T-cell (primary cell): Measurements from ENCODE around the gene CA10. TPM values are rescaled to one million over a fixed set of nuclear protein-coding genes. Genes with fewer than 3 reads are reported as not detected.

Experiments used
- ATAC-seq, 4 experiments: fragments of 200-7000 bp in 3 of 4; fragments of 150-1000 bp in 1 of 4; cut with Tn5 transposase; replicated peaks in 1 of 4; 1 replicate in 3 of 4; 2 replicates in 1 of 4; pipeline ENCODE4 v1.10.0; 2021; ENCODE audit warnings: moderate library complexity in 3 of 4, mild to moderate bottlenecking in 2 of 4, moderate number of reproducible peaks in 1 of 4
- CTCF ChIA-PET, 2 donors: fragments of 300-600 bp; sonication (Branson Sonifier 250); formaldehyde crosslinking; loops; one replicate each; lab custom pipeline; 2022; ENCODE audit warnings: antibody characterized with exemption in 2 of 2; lab: Charles Lee
- POLR2A ChIA-PET, 2 donors: fragments of 300-600 bp; sonication (Branson Sonifier 250); formaldehyde crosslinking; loops; one replicate each; lab custom pipeline; 2022; ENCODE audit warnings: antibody characterized with exemption in 2 of 2; lab: Charles Lee
- DNase-seq, 35 experiments: peaks; one replicate each; pipeline versions ENCODE4 v3.0.0 to v3.0.0-alpha.2; 2013 to 2023
- H3K27ac ChIP-seq: one replicate; pipeline ENCODE4 v1.5.1; 2013; ENCODE audit warnings: low read length
- H3K27me3 ChIP-seq, 2 experiments: replicated peaks in 1 of 2; 1 replicate in 1 of 2; 2 replicates in 1 of 2; pipeline versions ENCODE4 v1.6.1 to v1.7.0; 2013; ENCODE audit warnings: low read length in 1 of 2, mixed read lengths in 1 of 2; ENCODE audit not compliant: control insufficient read depth in 2 of 2, insufficient read depth in 2 of 2; ENCODE audit errors: extremely low read depth in 1 of 2
- H3K36me3 ChIP-seq, 2 donors: 1 replicate in 1 of 2; 2 replicates in 1 of 2; pipeline versions ENCODE4 v1.6.1 to v1.7.0; 2013; ENCODE audit warnings: low read length in 1 of 2; ENCODE audit not compliant: control insufficient read depth in 2 of 2, insufficient read depth in 1 of 2; ENCODE audit errors: extremely low read depth in 1 of 2
- H3K4me1 ChIP-seq, 2 experiments: 1 replicate in 1 of 2; 2 replicates in 1 of 2; pipeline versions ENCODE4 v1.6.1 to v1.7.0; 2013; ENCODE audit warnings: low read length in 2 of 2, mixed read lengths in 1 of 2; ENCODE audit not compliant: insufficient read depth in 2 of 2, control insufficient read depth in 1 of 2; ENCODE audit errors: extremely low read depth in 1 of 2
- H3K4me3 ChIP-seq, 2 donors: 1 replicate in 1 of 2; 2 replicates in 1 of 2; pipeline versions ENCODE4 v1.5.1 to v1.7.0; 2013; ENCODE audit warnings: mild to moderate bottlenecking in 2 of 2, low read length in 1 of 2, moderate library complexity in 1 of 2; ENCODE audit not compliant: control insufficient read depth in 1 of 2; ENCODE audit errors: extremely low read depth in 1 of 2
- H3K9me3 ChIP-seq: 2 replicates; pipeline ENCODE4 v1.7.0; 2013
- H3K27ac Mint-ChIP-seq, 2 donors: one replicate each; pipeline ENCODE4 v1.8.0; 2020 to 2021; ENCODE audit warnings: mild to moderate bottlenecking in 2 of 2, mixed read lengths in 2 of 2
- H3K27me3 Mint-ChIP-seq, 2 donors: one replicate each; pipeline ENCODE4 v1.8.0; 2021 to 2022; ENCODE audit warnings: mixed read lengths in 2 of 2
- H3K36me3 Mint-ChIP-seq: one replicate; pipeline ENCODE4 v1.8.0; 2021; ENCODE audit warnings: mixed read lengths
- H3K4me1 Mint-ChIP-seq, 3 donors: one replicate each; pipeline ENCODE4 v1.8.0; 2020 to 2022; ENCODE audit warnings: mixed read lengths in 3 of 3, mild to moderate bottlenecking in 1 of 3
- H3K4me3 Mint-ChIP-seq, 3 donors: one replicate each; pipeline ENCODE4 v1.8.0; 2020 to 2022; ENCODE audit warnings: mild to moderate bottlenecking in 3 of 3, mixed read lengths in 3 of 3, moderate library complexity in 3 of 3
- H3K9me3 Mint-ChIP-seq, 3 donors: one replicate each; pipeline ENCODE4 v1.8.0; 2020 to 2022; ENCODE audit warnings: mixed read lengths in 3 of 3
- WGBS: methylation state at CpG from one replicate; pipeline ENCODE4 v1.1.5; 2013; ENCODE audit warnings: missing lambda C conversion rate; ENCODE audit not compliant: insufficient coverage; 5-methylcytosine and 5-hydroxymethylcytosine counted together
- total RNA-seq, 35 experiments: library from RNA in 6 of 35; stranded (reverse) in 6 of 35; fragments of 120-200 nt in 1 of 35; gene quantifications; one replicate each; pipeline versions ENCODE4 v1.2.1 to v1.2.4 and lab custom pipeline; 2013 to 2026

Gene CA10
- total RNA-seq, 5 donors from 2014 or later (not counting 1 experiment from before 2014, with no cell fraction given) = 0.30 TPM; not detected in 4

DNA sequence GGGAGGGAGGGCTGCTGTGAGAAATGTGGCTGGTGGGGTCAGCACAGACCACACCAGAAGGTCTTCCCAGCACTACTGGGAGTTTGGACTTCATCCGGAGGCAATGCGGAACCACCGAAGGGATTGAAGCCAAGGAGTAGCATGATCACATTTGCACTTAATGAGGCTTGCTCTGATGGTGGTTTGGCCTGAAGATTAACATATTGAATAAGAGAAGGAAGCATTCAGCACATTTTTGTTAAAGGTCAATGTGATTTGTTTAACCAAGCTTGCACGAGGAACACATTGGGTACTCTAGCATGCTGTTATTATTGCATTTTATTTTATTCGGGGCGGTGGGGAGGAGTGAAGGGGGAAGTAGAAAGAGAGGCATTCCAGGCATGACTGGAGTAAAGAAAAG is 519.5 kb downstream of the CA10 start:
- 85% methylated on average over 6 of the region's 6 CpGs for WGBS
- no peaks in the 10 kb centered on the region for H3K36me3 Mint-ChIP-seq
- Histone ChIP-seq H3K36me3 (no peaks in the 10 kb centered on the region), H3K4me1 (no peaks in the 10 kb centered on the region), H3K9me3 (no peaks in the 10 kb centered on the region), H3K4me3 (no peak overlapping the region), H3K27ac (no peak overlapping the region), H3K27me3 (peaks cover 0 to 2% of the 10 kb centered on the region in 2 experiments)
- ChIA-PET CTCF (interaction anchor here in 1 of 2 donors (1.2 kb wide), 1 partner anchor 267 kb away, joined by 4 read pairs; no protein-coding TSS in a partner anchor), POLR2A (no interaction called here)
- ATAC-seq (no peak), DNase-seq (no peak)
- peaks cover 14 to 18% of the 10 kb centered on the region in 2 donors for H3K27me3 Mint-ChIP-seq
- H3K4me3 Mint-ChIP-seq = no peak overlapping the region
- H3K27ac Mint-ChIP-seq = no peak overlapping the region
- no peaks in the 10 kb centered on the region for H3K4me1 Mint-ChIP-seq
- H3K9me3 Mint-ChIP-seq = no peaks in the 10 kb centered on the region

DNA sequence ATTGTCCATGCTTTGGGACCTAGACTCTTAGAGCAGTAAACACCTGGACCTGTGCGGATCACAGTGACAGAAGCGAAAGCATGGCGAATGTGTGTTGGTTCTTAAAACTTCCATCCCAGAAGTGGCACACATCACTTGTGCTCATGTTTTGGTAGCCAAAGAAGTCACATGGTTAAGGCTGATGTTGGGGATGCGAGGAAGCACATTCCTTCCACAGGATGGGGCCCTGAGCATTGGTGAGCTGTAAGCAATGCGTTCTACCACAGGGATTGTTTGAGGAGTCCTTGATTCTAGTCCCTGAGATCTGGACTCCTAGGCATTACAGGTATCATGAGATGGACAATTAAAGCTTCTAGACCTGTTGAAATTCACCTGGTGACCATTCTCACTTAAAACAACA is 522.2 kb downstream of the CA10 start:
- Histone ChIP-seq H3K4me1 (no peaks in the 10 kb centered on the region), H3K36me3 (no peaks in the 10 kb centered on the region), H3K27ac (no peak overlapping the region), H3K27me3 (peaks cover 0 to 2% of the 10 kb centered on the region in 2 experiments), H3K4me3 (no peak overlapping the region), H3K9me3 (no peaks in the 10 kb centered on the region)
- ChIA-PET CTCF (interaction anchor here in 1 of 2 donors (0.6 kb wide), 1 partner anchor 318 kb away, joined by 7 read pairs; no protein-coding TSS in a partner anchor), POLR2A (interaction anchor here in 1 of 2 donors (0.6 kb wide), 1 partner anchor 25 kb away, joined by 3 read pairs; no protein-coding TSS in a partner anchor)
- Mint-ChIP-seq H3K27me3 (peaks cover 10 to 17% of the 10 kb centered on the region in 2 donors), H3K9me3 (peaks cover 0 to under 1% (median 0%) of the 10 kb centered on the region in 3 donors), H3K4me3 (no peak overlapping the region), H3K27ac (no peak overlapping the region), H3K4me1 (no peaks in the 10 kb centered on the region), H3K36me3 (no peaks in the 10 kb centered on the region)
- 78% methylated on average over 4 of the region's 5 CpGs for WGBS
- ATAC-seq = no peak
- no peak for DNase-seq

DNA sequence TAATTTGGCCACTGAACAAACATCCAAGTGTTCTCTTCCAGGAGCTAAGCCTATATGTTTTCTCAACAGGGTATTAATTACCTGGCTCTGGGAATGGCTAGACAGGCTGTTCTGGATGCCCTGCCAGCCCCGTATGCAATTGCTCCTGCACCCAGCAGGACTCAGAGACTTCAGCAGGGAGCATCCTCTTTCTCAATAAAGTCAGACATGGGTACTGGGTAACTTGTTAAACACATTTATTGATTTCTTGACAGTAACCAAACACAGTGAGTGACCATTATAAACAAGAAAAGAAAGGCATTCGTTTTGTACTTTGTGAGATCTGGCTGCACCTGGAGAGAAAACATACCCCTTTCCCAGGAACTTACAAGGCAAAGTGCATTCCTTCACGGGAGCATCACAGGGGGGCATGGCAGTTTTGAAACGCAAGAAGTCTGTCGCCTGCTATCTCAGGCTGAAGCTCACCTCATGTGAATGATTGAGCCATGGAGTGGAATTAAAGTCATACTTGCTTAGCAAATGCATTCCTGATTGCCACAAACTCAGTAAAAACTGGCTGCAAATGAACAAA is 528.3 kb downstream of the CA10 start:
- Histone ChIP-seq H3K27me3 (no peaks in the 10 kb centered on the region), H3K27ac (no peak overlapping the region), H3K4me1 (no peaks in the 10 kb centered on the region), H3K36me3 (no peaks in the 10 kb centered on the region), H3K4me3 (no peak overlapping the region), H3K9me3 (no peaks in the 10 kb centered on the region)
- Mint-ChIP-seq H3K36me3 (no peaks in the 10 kb centered on the region), H3K4me3 (no peak overlapping the region), H3K9me3 (peaks cover 0 to 5% (median 0%) of the 10 kb centered on the region in 3 donors), H3K27me3 (peaks cover 14 to 20% of the 10 kb centered on the region in 2 donors), H3K4me1 (no peaks in the 10 kb centered on the region), H3K27ac (no peak overlapping the region)
- 80% methylated on average over 2 of the region's 5 CpGs for WGBS
- ChIA-PET CTCF (no interaction called here), POLR2A (no interaction called here)
- DNase-seq (no peak), ATAC-seq (no peak)

DNA sequence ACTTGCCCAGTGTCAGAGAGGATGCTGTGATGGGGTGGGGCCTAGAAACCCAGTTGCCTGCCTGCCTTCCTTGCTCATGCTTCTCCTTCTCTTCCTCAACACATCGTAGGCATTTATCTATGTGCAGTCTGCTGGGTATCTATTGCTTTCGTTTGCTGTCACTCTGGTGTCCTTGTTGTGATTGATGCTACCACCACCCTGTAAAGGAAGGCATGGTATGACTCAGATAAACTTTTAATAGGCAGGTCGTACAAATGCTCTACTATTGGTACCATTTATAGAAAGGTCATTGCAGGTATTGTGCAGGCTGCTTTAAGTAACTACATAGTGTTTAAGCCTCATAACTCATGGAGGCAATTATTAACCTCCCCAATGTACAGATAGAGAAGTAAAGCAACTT is 529.3 kb downstream of the CA10 start:
- ChIA-PET CTCF (no interaction called here), POLR2A (no interaction called here)
- Mint-ChIP-seq H3K9me3 (peaks cover 0 to 5% (median 0%) of the 10 kb centered on the region in 3 donors), H3K27ac (no peak overlapping the region), H3K27me3 (peaks cover 11 to 20% of the 10 kb centered on the region in 2 donors), H3K4me1 (no peaks in the 10 kb centered on the region), H3K4me3 (no peak overlapping the region), H3K36me3 (no peaks in the 10 kb centered on the region)
- Histone ChIP-seq H3K4me3 (no peak overlapping the region), H3K27ac (no peak overlapping the region), H3K36me3 (no peaks in the 10 kb centered on the region), H3K27me3 (no peaks in the 10 kb centered on the region), H3K9me3 (no peaks in the 10 kb centered on the region), H3K4me1 (no peaks in the 10 kb centered on the region)
- ATAC-seq (no peak), DNase-seq (no peak)
- WGBS = 80% methylated on average over 1 of the region's 3 CpGs

DNA sequence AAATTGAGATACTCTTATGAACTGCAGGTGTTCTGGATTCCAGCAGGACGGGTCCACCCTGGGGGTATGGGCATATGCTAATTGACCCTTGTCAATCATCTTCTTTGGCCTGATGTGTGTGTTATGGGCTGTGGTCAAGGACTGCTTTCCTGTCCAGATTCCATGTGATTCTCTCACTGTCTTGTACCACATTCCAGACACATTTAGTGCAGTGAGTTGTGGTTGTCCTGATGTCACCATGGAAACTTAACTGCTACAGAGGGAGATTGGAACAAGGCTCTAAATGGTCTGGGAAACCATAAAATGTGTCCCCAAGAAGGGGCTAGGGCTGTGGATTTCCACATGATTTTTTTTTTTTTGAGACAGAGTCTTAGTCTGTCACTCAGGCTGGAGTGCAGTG is 530.7 kb downstream of the CA10 start:
- no peaks in the 10 kb centered on the region for H3K9me3 ChIP-seq
- WGBS = 60% methylated on average over 1 of the region's 1 CpG
- no peaks in the 10 kb centered on the region for H3K4me1 ChIP-seq
- no peak for ATAC-seq
- Mint-ChIP-seq H3K4me3 (no peak overlapping the region), H3K9me3 (peaks cover 0 to 5% (median 0%) of the 10 kb centered on the region in 3 donors), H3K27ac (no peak overlapping the region), H3K36me3 (no peaks in the 10 kb centered on the region), H3K27me3 (peaks cover 17 to 28% of the 10 kb centered on the region in 2 donors), H3K4me1 (no peaks in the 10 kb centered on the region)
- no peaks in the 10 kb centered on the region for H3K36me3 ChIP-seq
- H3K27ac ChIP-seq = no peak overlapping the region
- DNase-seq = no peak
- H3K27me3 ChIP-seq = no peaks in the 10 kb centered on the region
- no peak overlapping the region for H3K4me3 ChIP-seq
- ChIA-PET CTCF (no interaction called here), POLR2A (no interaction called here)

DNA sequence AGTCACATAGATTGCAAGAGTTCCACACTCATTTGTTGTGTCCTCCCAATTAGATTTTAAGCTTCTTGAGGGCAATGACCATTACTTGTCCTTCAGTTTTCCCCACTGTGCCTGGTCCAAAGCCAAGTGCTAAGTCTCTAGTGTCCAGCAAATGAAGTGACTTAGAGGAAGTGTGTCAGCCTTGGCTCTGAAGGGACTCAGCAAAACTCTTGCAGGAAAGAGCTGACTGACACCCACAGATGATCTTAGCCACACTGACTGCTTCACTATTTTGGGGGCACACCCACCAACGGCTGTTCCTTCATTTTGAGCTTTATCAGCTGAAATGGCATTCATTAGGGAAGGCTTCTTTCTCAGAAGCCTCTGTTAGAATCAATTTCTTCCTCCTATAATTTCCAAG is 540.0 kb downstream of the CA10 start:
- Mint-ChIP-seq H3K4me1 (no peaks in the 10 kb centered on the region), H3K4me3 (no peak overlapping the region), H3K27me3 (peaks cover 40 to 43% of the 10 kb centered on the region in 2 donors), H3K27ac (no peak overlapping the region), H3K9me3 (no peaks in the 10 kb centered on the region), H3K36me3 (no peaks in the 10 kb centered on the region)
- Histone ChIP-seq H3K9me3 (no peaks in the 10 kb centered on the region), H3K4me3 (no peak overlapping the region), H3K27me3 (peaks cover 0 to 6% of the 10 kb centered on the region in 2 experiments), H3K27ac (no peak overlapping the region), H3K4me1 (no peaks in the 10 kb centered on the region), H3K36me3 (no peaks in the 10 kb centered on the region)
- CTCF ChIA-PET = no interaction called here
- ATAC-seq (no peak), DNase-seq (no peak)
- POLR2A ChIA-PET = no interaction called here
- WGBS = no CpG with 5 or more reads among the region's 1 CpG
